ENCODE measurements around the gene PNPLA1. TPM values are rescaled to one million over a fixed set of nuclear protein-coding genes. Genes with fewer than 3 reads are reported as not detected.

PNPLA1 gene
- total and polyA plus RNA-seq, 10 of the 15 experiments (the other 5 are each of a cell fraction or from before 2014, with no cell fraction given): 0.04 TPM; not detected in 9

DNA sequence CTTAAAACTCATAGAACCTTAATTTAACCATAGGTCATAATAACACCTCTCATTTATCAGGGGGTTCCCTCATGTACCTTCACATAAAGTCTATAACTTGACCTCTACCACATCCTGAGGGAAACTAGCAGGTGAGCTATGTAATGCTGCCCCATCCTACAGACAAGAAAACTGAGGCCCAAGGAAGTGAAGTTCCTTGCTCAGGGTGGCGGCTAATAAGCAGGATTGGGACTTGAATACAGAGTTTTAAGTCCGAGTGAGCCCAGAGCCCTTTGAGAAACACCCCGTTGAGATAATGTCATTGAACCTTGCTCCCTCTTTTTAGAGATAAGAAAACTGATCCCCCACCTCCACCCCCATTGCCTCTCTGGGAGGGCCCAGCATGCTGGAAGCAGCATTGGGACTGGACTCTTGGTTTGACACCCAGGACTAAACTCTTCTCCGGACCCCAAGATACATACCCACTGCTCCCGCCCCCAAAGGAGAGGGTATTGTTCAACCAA is 66.4 kb downstream of the PNPLA1 start:
- ATAC-seq (no peak), FAIRE-seq (no peak), DNase-seq (ENCODE audit: low read depth, low spot score) (no peak)
- CTCF ChIA-PET: interaction anchor here (0.6 to 19.9 kb wide), 11 partner anchors 10 to 309 kb away, joined by 3 to 483 read pairs (median 4); partner anchors contain the start of gene MAPK14
- H3K9ac ChIP-seq (ENCODE audit: control insufficient read depth, insufficient read depth, low read length): no peak overlapping the region
- BruUV-seq (replicated peaks): no TSS peak
- peaks cover 0 to 4% of the 10 kb centered on the region in 2 experiments; a peak in 1 of 4 replicates for H3K27me3 ChIP-seq (replicated peaks in 1 of 2; ENCODE audit: control insufficient read depth in 2 of 2, insufficient read depth in 2 of 2, low read length in 1 of 2)
- POLR2A ChIA-PET: interaction anchor here (0.9 to 6.0 kb wide), 7 partner anchors 9 to 308 kb away, joined by 3 to 44 read pairs (median 5); partner anchors contain the start of gene MAPK14
- SMC1A ChIA-PET (ENCODE audit: uncharacterized antibody, unreplicated experiment): interaction anchor here (0.5 to 13.7 kb wide), 7 partner anchors 13 to 450 kb away, joined by 3 to 386 read pairs (median 6); no protein-coding TSS in a partner anchor
- H3K36me3 ChIP-seq (ENCODE audit: control insufficient read depth in 2 of 2, insufficient read depth in 2 of 2, low read length in 1 of 2): no peaks in the 10 kb centered on the region
- in situ Hi-C loops (cut with MboI): no loop called here
- H4K20me1 ChIP-seq (ENCODE audit: control insufficient read depth, insufficient read depth): no peaks in the 10 kb centered on the region
- WGBS (ENCODE audit: insufficient coverage, insufficient replicate concordance, low lambda C conversion rate, missing lambda C conversion rate): 75% methylated on average over 5 of the region's 5 CpGs
- RAD21 ChIA-PET (ENCODE audit: unreplicated experiment): interaction anchor here (0.6 to 11.6 kb wide), 11 partner anchors 8 to 36 kb away, joined by 3 to 311 read pairs (median 5); no protein-coding TSS in a partner anchor
- TF ChIP-seq EZH2 (IDR thresholded peaks at IDR 0.05; ENCODE audit: borderline replicate concordance, control insufficient read depth, low read depth, low read length): no peak
- no peak for TF ChIP-seq POU2F2 (IDR thresholded peaks at IDR 0.05; ENCODE audit: borderline replicate concordance, low read depth, low read length)
- TF ChIP-seq CREB1 (IDR thresholded peaks at IDR 0.05; ENCODE audit: low read depth): no peak
- TF ChIP-seq DPF2 (IDR thresholded peaks at IDR 0.05): no peak
- no peak for TF ChIP-seq ZNF24 (IDR thresholded peaks at IDR 0.05)
- TF ChIP-seq BMI1 (IDR thresholded peaks at IDR 0.05; ENCODE audit: borderline replicate concordance): no peak
- no peak for TF ChIP-seq NFYA (IDR thresholded peaks at IDR 0.05; ENCODE audit: borderline replicate concordance, low read depth, low read length)
- no peak for TF ChIP-seq KDM1A (IDR thresholded peaks at IDR 0.05; ENCODE audit: borderline replicate concordance)
- no peak for TF ChIP-seq SREBF1 (IDR thresholded peaks at IDR 0.05; ENCODE audit: low read length)
- no peak for TF ChIP-seq ZBTB40 (IDR thresholded peaks at IDR 0.05; ENCODE audit: borderline replicate concordance)
- no peak for TF ChIP-seq BHLHE40 (IDR thresholded peaks at IDR 0.05; ENCODE audit: borderline replicate concordance in 1 of 2, low read depth in 2 of 2, low read length in 1 of 2)
- no peak for TF ChIP-seq CHD4 (IDR thresholded peaks at IDR 0.05)
- no peak for TF ChIP-seq FOXK2 (IDR thresholded peaks at IDR 0.05)
- no peak overlapping the region for H3K27ac ChIP-seq (ENCODE audit: control insufficient read depth, insufficient read depth)
- no peak overlapping the region for H3K4me3 ChIP-seq
- intact Hi-C loops (cut with micrococcal nuclease; ENCODE audit: unreplicated experiment): loop anchor here (5.0 kb wide), 1 partner anchor 34 kb away; no protein-coding TSS in a partner anchor
- no peaks in the 10 kb centered on the region for H3K79me2 ChIP-seq (ENCODE audit: control insufficient read depth, insufficient read depth, low read length)
- no peaks in the 10 kb centered on the region for H3K9me3 ChIP-seq (replicated peaks; ENCODE audit: control insufficient read depth, insufficient read depth, low read length)
- H3K4me2 ChIP-seq (ENCODE audit: control insufficient read depth, insufficient read depth): peak overlapping the region; percentile 75
- peaks cover 34% of the 10 kb centered on the region for H3K4me1 ChIP-seq (ENCODE audit: control insufficient read depth, insufficient read depth, low read length)
- H2AFZ ChIP-seq (ENCODE audit: control insufficient read depth, low read depth, low read length): no peak overlapping the region
